HEK293 (cell line): ENCODE data around the gene DDIT3.

Experiments
- FEZF1 ChIP-seq: fragments of 450-650 bp; formaldehyde crosslinking; IDR thresholded peaks from 2 replicates; pipeline ENCODE4 v1.5.1; 2016; ENCODE audit warnings: missing biosample characterization, missing genetic modification characterization
- GLIS1 ChIP-seq: fragments of 450-650 bp; formaldehyde crosslinking; IDR thresholded peaks from 2 replicates; pipeline ENCODE4 v1.5.1; 2016; ENCODE audit warnings: missing biosample characterization, missing genetic modification characterization
- HOXD13 ChIP-seq: sonication (generic); formaldehyde crosslinking; IDR thresholded peaks from 2 replicates; pipeline ENCODE4 v1.8.0; 2022; ENCODE audit warnings: missing genetic modification reagents, borderline replicate concordance
- KLF16 ChIP-seq: fragments of 450-650 bp; formaldehyde crosslinking; IDR thresholded peaks from 2 replicates; pipeline ENCODE4 v1.5.1; 2017; ENCODE audit warnings: missing biosample characterization, missing genetic modification characterization
- KLF9 ChIP-seq: fragments of 450-650 bp; formaldehyde crosslinking; IDR thresholded peaks from 2 replicates; pipeline ENCODE4 v1.5.1; 2016; ENCODE audit warnings: missing biosample characterization, missing genetic modification characterization, low read depth
- MEIS1 ChIP-seq: sonication (generic); formaldehyde crosslinking; IDR thresholded peaks from 2 replicates; pipeline ENCODE4 v1.8.1; 2022; ENCODE audit warnings: missing genetic modification reagents, mild to moderate bottlenecking, borderline replicate concordance
- PATZ1 ChIP-seq: fragments of 450-650 bp; formaldehyde crosslinking; IDR thresholded peaks from 2 replicates; pipeline ENCODE4 v1.5.1; 2016; ENCODE audit warnings: missing biosample characterization, missing genetic modification characterization
- PRDM4 ChIP-seq: fragments of 450-650 bp; formaldehyde crosslinking; IDR thresholded peaks from 2 replicates; pipeline ENCODE4 v1.5.1; 2017; ENCODE audit warnings: missing biosample characterization, missing genetic modification characterization
- SP2 ChIP-seq: fragments of 450-650 bp; formaldehyde crosslinking; IDR thresholded peaks from 2 replicates; pipeline ENCODE4 v1.5.1; 2016; ENCODE audit warnings: missing biosample characterization, missing genetic modification characterization
- SP7 ChIP-seq: fragments of 450-650 bp; formaldehyde crosslinking; IDR thresholded peaks from 2 replicates; pipeline ENCODE4 v1.5.1; 2016; ENCODE audit warnings: missing biosample characterization, missing genetic modification characterization
- WT1 ChIP-seq: fragments of 450-650 bp; formaldehyde crosslinking; IDR thresholded peaks from 2 replicates; pipeline ENCODE4 v1.5.1; 2016; ENCODE audit warnings: missing biosample characterization, missing genetic modification characterization
- YY1 ChIP-seq: fragments of 450-650 bp; formaldehyde crosslinking; IDR thresholded peaks from 2 replicates; pipeline ENCODE4 v1.5.1; 2018; ENCODE audit warnings: missing biosample characterization, missing genetic modification characterization
- ZBTB17 ChIP-seq: fragments of 450-650 bp; formaldehyde crosslinking; IDR thresholded peaks from 2 replicates; pipeline ENCODE4 v1.5.1; 2016; ENCODE audit warnings: missing biosample characterization, missing genetic modification characterization
- ZBTB26 ChIP-seq: fragments of 450-650 bp; formaldehyde crosslinking; optimal IDR thresholded peaks from 2 replicates; pipeline ENCODE3; 2016; ENCODE audit warnings: missing biosample characterization, mild to moderate bottlenecking, missing genetic modification characterization
- ZNF133 ChIP-seq: fragments of 450-650 bp; formaldehyde crosslinking; IDR thresholded peaks from 2 replicates; pipeline ENCODE4 v1.5.1; 2016; ENCODE audit warnings: missing biosample characterization, missing genetic modification characterization
- ZNF184 ChIP-seq: fragments of 450-650 bp; IDR thresholded peaks from 2 replicates; pipeline ENCODE4 v1.5.1; 2018; ENCODE audit warnings: missing biosample characterization, mild to moderate bottlenecking, missing genetic modification characterization
- ZNF239 ChIP-seq: fragments of 450-650 bp; formaldehyde crosslinking; IDR thresholded peaks from 2 replicates; pipeline ENCODE4 v1.5.1; 2016; ENCODE audit warnings: missing biosample characterization, missing genetic modification characterization
- ZNF24 ChIP-seq: fragments of 450-650 bp; formaldehyde crosslinking; IDR thresholded peaks from 2 replicates; pipeline ENCODE4 v1.5.1; 2016; ENCODE audit warnings: missing biosample characterization, missing genetic modification characterization
- ZNF266 ChIP-seq: fragments of 450-650 bp; formaldehyde crosslinking; IDR thresholded peaks from 2 replicates; pipeline ENCODE4 v1.5.1; 2016; ENCODE audit warnings: missing biosample characterization, missing genetic modification characterization, low read depth
- ZNF324 ChIP-seq: fragments of 450-650 bp; formaldehyde crosslinking; IDR thresholded peaks from 2 replicates; pipeline ENCODE4 v1.5.1; 2016; ENCODE audit warnings: missing biosample characterization, missing genetic modification characterization
- ZNF335 ChIP-seq: fragments of 450-650 bp; formaldehyde crosslinking; conservative IDR thresholded peaks from 2 replicates; pipeline ENCODE4 v1.5.1; 2016; ENCODE audit warnings: missing biosample characterization, missing genetic modification characterization
- ZNF354C ChIP-seq: fragments of 450-650 bp; formaldehyde crosslinking; IDR thresholded peaks from 2 replicates; pipeline ENCODE4 v1.5.1; 2016; ENCODE audit warnings: missing biosample characterization, missing genetic modification characterization, low read depth, borderline replicate concordance
- ZNF362 ChIP-seq: fragments of 450-650 bp; formaldehyde crosslinking; IDR thresholded peaks from 2 replicates; pipeline ENCODE4 v1.5.1; 2016; ENCODE audit warnings: missing biosample characterization, missing genetic modification characterization
- ZNF398 ChIP-seq: fragments of 450-650 bp; formaldehyde crosslinking; IDR thresholded peaks from 2 replicates; pipeline ENCODE4 v1.5.1; 2017; ENCODE audit warnings: missing biosample characterization, missing genetic modification characterization
- ZNF423 ChIP-seq: fragments of 450-650 bp; formaldehyde crosslinking; IDR thresholded peaks from 2 replicates; pipeline ENCODE4 v1.5.1; 2016; ENCODE audit warnings: missing biosample characterization, missing genetic modification characterization
- ZNF501 ChIP-seq: fragments of 450-650 bp; formaldehyde crosslinking; IDR thresholded peaks from 2 replicates; pipeline ENCODE4 v1.5.1; 2016; ENCODE audit warnings: missing biosample characterization, missing genetic modification characterization
- ZNF580 ChIP-seq: fragments of 450-650 bp; formaldehyde crosslinking; IDR thresholded peaks from 2 replicates; pipeline ENCODE4 v1.5.1; 2016; ENCODE audit warnings: missing biosample characterization, missing genetic modification characterization
- ZNF654 ChIP-seq: fragments of 450-650 bp; formaldehyde crosslinking; IDR thresholded peaks from 2 replicates; pipeline ENCODE4 v1.5.1; 2016; ENCODE audit warnings: low read depth, missing biosample characterization, missing genetic modification characterization
- ZNF660 ChIP-seq: fragments of 450-650 bp; IDR thresholded peaks from 2 replicates; pipeline ENCODE4 v1.5.1; 2018; ENCODE audit warnings: missing biosample characterization, mild to moderate bottlenecking, missing genetic modification characterization
- ZNF843 ChIP-seq: fragments of 450-650 bp; formaldehyde crosslinking; IDR thresholded peaks from 2 replicates; pipeline ENCODE4 v1.5.1; 2016; ENCODE audit warnings: missing biosample characterization, missing genetic modification characterization
- ZXDB ChIP-seq: fragments of 450-650 bp; formaldehyde crosslinking; IDR thresholded peaks from 2 replicates; pipeline ENCODE4 v1.5.1; 2016; ENCODE audit warnings: missing biosample characterization, missing genetic modification characterization

The DDIT3 gene

GRCh38 chr12:57487597-57488401 is 32.5 kb downstream of the DDIT3 start, which contains the start of gene MARS1 (continued):
- TF ChIP-seq ZNF362 = peak; percentile 100
- no peak for TF ChIP-seq ZNF423 (tag by site-specific recombination)
- TF ChIP-seq HOXD13 (CRISPR knock-in tag) = peak; percentile 86; the same call in 1 of the 2 replicates
- peak; percentile 50 for TF ChIP-seq ZNF654 (tag by site-specific recombination)
- TF ChIP-seq ZNF324 (tag by site-specific recombination) = peak; percentile 85
- TF ChIP-seq ZNF843 (tag by site-specific recombination) = peak; percentile 36; the same call in 1 of the 2 replicates
- 0 out of 2 replicates have a peak, but pooled peaks have one; percentile 16 for TF ChIP-seq ZNF184 (tag by site-specific recombination)
- peak; percentile 83; the same call in 1 of the 2 replicates for TF ChIP-seq YY1 (tag by site-specific recombination)
- TF ChIP-seq SP7 (tag by site-specific recombination) = peak; percentile 61
- TF ChIP-seq ZNF398 (tag by site-specific recombination) = no peak
- peak; percentile 72 for TF ChIP-seq ZNF335 (tag by site-specific recombination)
- TF ChIP-seq ZNF133 = peak; percentile 25; the same call in 1 of the 2 replicates
- TF ChIP-seq ZNF239 (tag by site-specific recombination) = 0 out of 2 replicates have a peak, but pooled peaks have one; percentile 37
- peak; percentile 35 for TF ChIP-seq ZBTB26 (tag by site-specific recombination)
- peak; percentile 28; the same call in 1 of the 2 replicates for TF ChIP-seq KLF16 (tag by site-specific recombination)
- peak; percentile 68; the same call in 1 of the 2 replicates for TF ChIP-seq ZNF24 (tag by site-specific recombination)
- peak; percentile 61; the same call in 1 of the 2 replicates for TF ChIP-seq ZNF660 (tag by site-specific recombination)
- TF ChIP-seq GLIS1 = peak; percentile 30; the same call in 1 of the 2 replicates
- TF ChIP-seq ZNF266 (tag by site-specific recombination) = 0 out of 2 replicates have a peak, but pooled peaks have one; percentile 14
- peak; percentile 74 for TF ChIP-seq SP2 (tag by site-specific recombination)
- TF ChIP-seq PRDM4 (tag by site-specific recombination) = peak; percentile 37
- peak; percentile 64 for TF ChIP-seq ZNF580 (tag by site-specific recombination)
- peak; percentile 81 for TF ChIP-seq KLF9
- peak; percentile 40; the same call in 1 of the 2 replicates for TF ChIP-seq PATZ1
- TF ChIP-seq MEIS1 = no peak
- peak; percentile 66; the same call in 1 of the 2 replicates for TF ChIP-seq ZXDB (tag by site-specific recombination)
- peak; percentile 14; the same call in 1 of the 2 replicates for TF ChIP-seq WT1 (tag by site-specific recombination)
- TF ChIP-seq FEZF1 (tag by site-specific recombination) = peak; percentile 49
- peak; percentile 89 for TF ChIP-seq ZBTB17 (tag by site-specific recombination)
- peak; percentile 72; the same call in 1 of the 2 replicates for TF ChIP-seq ZNF501
- 0 out of 2 replicates have a peak, but pooled peaks have one; percentile 29 for TF ChIP-seq ZNF354C (tag by site-specific recombination)
